Measurements from ENCODE around the gene TFRC.
"Not testable (repeated sequence)": the region's sequence is repeated elsewhere in the genome, so short reads cannot be mapped to it uniquely, and the experiment has no call there.

TFRC gene

GRCh38 chr3:196081002-196081833, 672 bp downstream of the TFRC start:
- peak; percentile 68 for DNase-seq

- DNase-seq, result not testable (repeated sequence)
These were observed 1.6 kb downstream of the TFRC start for GRCh38 chr3:196080101-196080846.

GRCh38 chr3:196079682-196080081, 2.2 kb downstream of the TFRC start:
- no peak for DNase-seq

GRCh38 chr3:196075013-196075412, 6.9 kb downstream of the TFRC start:
- no peak for DNase-seq

- DNase-seq, result peak; percentile 24
These were observed 8.6 kb downstream of the TFRC start for GRCh38 chr3:196073255-196073753.

GRCh38 chr3:196072313-196072712, 9.6 kb downstream of the TFRC start:
- no peak for DNase-seq

- DNase-seq, result not testable (repeated sequence)
These were observed 13.1 kb downstream of the TFRC start for GRCh38 chr3:196068812-196069211.

- DNase-seq, result no peak
These were observed 14.5 kb downstream of the TFRC start for GRCh38 chr3:196067439-196067838.

- no peak for DNase-seq
These were observed 17.9 kb downstream of the TFRC start for GRCh38 chr3:196063971-196064370.

- DNase-seq, result no peak
These were observed 18.4 kb downstream of the TFRC start for GRCh38 chr3:196063456-196063855.

GRCh38 chr3:196063049-196063448, 18.8 kb downstream of the TFRC start:
- DNase-seq, result no peak

- no peak for DNase-seq
These were observed 21.1 kb downstream of the TFRC start for GRCh38 chr3:196060834-196061233.

GRCh38 chr3:196057760-196058331, 24.0 kb downstream of the TFRC start:
- DNase-seq, result no peak

GRCh38 chr3:196056371-196056770, 25.5 kb downstream of the TFRC start:
- not testable (repeated sequence) for DNase-seq

GRCh38 chr3:196055683-196056270, 26.1 kb downstream of the TFRC start:
- DNase-seq, result no peak

GRCh38 chr3:196055240-196055639, 26.6 kb downstream of the TFRC start:
- no peak for DNase-seq

GRCh38 chr3:196054661-196055060, 27.2 kb downstream of the TFRC start:
- no peak for DNase-seq

- no peak for DNase-seq
These were observed 28.4 kb downstream of the TFRC start for GRCh38 chr3:196053487-196053886.

- DNase-seq, result no peak
These were observed 30.4 kb downstream of the TFRC start for GRCh38 chr3:196051282-196052076.

- no peak for DNase-seq
These were observed 31.3 kb downstream of the TFRC start for GRCh38 chr3:196050597-196050996.

- DNase-seq, result no peak
These were observed 32.2 kb downstream of the TFRC start for GRCh38 chr3:196049653-196050052.

GRCh38 chr3:196048922-196049598, 32.8 kb downstream of the TFRC start:
- DNase-seq, result no peak
